Suppressor macrophage treated with lipopolysaccharide for 4 hours (primary cell): ENCODE data around the gene BABAM2.

Experiments
- DNase-seq: peaks from one replicate; pipeline ENCODE4 v3.0.0-alpha.2; 2020

BABAM2 gene

GRCh38 chr2:28269019-28269784, 378.7 kb downstream of the BABAM2 start:
- DNase-seq: no peak

GRCh38 chr2:28270456-28271152, 380.1 kb downstream of the BABAM2 start:
- DNase-seq: no peak

- peak; percentile 60 for DNase-seq
These were observed 380.8 kb downstream of the BABAM2 start for GRCh38 chr2:28271231-28271918.

GRCh38 chr2:28271919-28272250, 381.4 kb downstream of the BABAM2 start:
- DNase-seq: no peak

GRCh38 chr2:28273751-28274150, 383.2 kb downstream of the BABAM2 start:
- peak; percentile 54 for DNase-seq

GRCh38 chr2:28274911-28275685, 384.6 kb downstream of the BABAM2 start:
- peak; percentile 96 for DNase-seq

- peak; percentile 71 for DNase-seq
These were observed 385.6 kb downstream of the BABAM2 start for GRCh38 chr2:28276076-28276618.

GRCh38 chr2:28276807-28277206, 386.3 kb downstream of the BABAM2 start:
- DNase-seq: no peak

GRCh38 chr2:28277466-28277865, 386.9 kb downstream of the BABAM2 start:
- no peak for DNase-seq

- DNase-seq: no peak
These were observed 388.8 kb downstream of the BABAM2 start for GRCh38 chr2:28279371-28279770.

GRCh38 chr2:28280619-28281018, 390.1 kb downstream of the BABAM2 start:
- no peak for DNase-seq

- DNase-seq: no peak
These were observed 391.2 kb downstream of the BABAM2 start for GRCh38 chr2:28281739-28282138.

GRCh38 chr2:28282248-28282647, 391.7 kb downstream of the BABAM2 start:
- no peak for DNase-seq

- no peak for DNase-seq
These were observed 392.5 kb downstream of the BABAM2 start for GRCh38 chr2:28282861-28283646.

- no peak for DNase-seq
These were observed 393.3 kb downstream of the BABAM2 start for GRCh38 chr2:28283861-28284260.

GRCh38 chr2:28286678-28287077, 396.1 kb downstream of the BABAM2 start:
- DNase-seq: no peak

GRCh38 chr2:28287256-28287915, 396.9 kb downstream of the BABAM2 start:
- no peak for DNase-seq

- no peak for DNase-seq
These were observed 398.1 kb downstream of the BABAM2 start for GRCh38 chr2:28288620-28289019.

- DNase-seq: no peak
These were observed 401.4 kb downstream of the BABAM2 start for GRCh38 chr2:28291811-28292440.

- peak; percentile 32 for DNase-seq
These were observed 402.0 kb downstream of the BABAM2 start for GRCh38 chr2:28292491-28292890.

- no peak for DNase-seq
These were observed 402.9 kb downstream of the BABAM2 start for GRCh38 chr2:28293416-28293815.
